Activated T-helper 1 cell treated with anti-CD3 and anti-CD28 coated beads, Interleukin-12 subunit alpha, Interleukin-12 subunit beta, Interleukin-2, Interleukin-4 antibody, amounts not matched to agents 30 ng/mL and 10 ng/mL and 1 ng/mL, durations not matched to agents 14 hours and 24 hours and 36 hours (primary cell): ENCODE results near the gene PLPPR4. TPM values are rescaled to one million over a fixed set of nuclear protein-coding genes. Genes with fewer than 3 reads are reported as not detected.

ENCODE experiments used
- DNase-seq: peaks from one replicate; pipeline ENCODE4 v3.0.0; 2021; ENCODE audit warnings: low spot score
- H3K27ac Mint-ChIP-seq: one replicate; pipeline ENCODE4 v1.8.0; 2021; ENCODE audit warnings: mild to moderate bottlenecking, mixed read lengths
- H3K27me3 Mint-ChIP-seq: one replicate; pipeline ENCODE4 v1.8.0; 2022; ENCODE audit warnings: mild to moderate bottlenecking, moderate library complexity, mixed read lengths; ENCODE audit not compliant: insufficient read depth
- H3K36me3 Mint-ChIP-seq: one replicate; pipeline ENCODE4 v1.8.0; 2021; ENCODE audit warnings: low read depth, mixed read lengths
- H3K4me1 Mint-ChIP-seq: one replicate; pipeline ENCODE4 v1.8.0; 2021; ENCODE audit warnings: low read depth, mixed read lengths
- H3K4me3 Mint-ChIP-seq: one replicate; pipeline ENCODE4 v1.8.0; 2021; ENCODE audit warnings: mild to moderate bottlenecking, moderate library complexity, mixed read lengths
- H3K9me3 Mint-ChIP-seq: one replicate; pipeline ENCODE4 v1.8.0; 2021; ENCODE audit warnings: mixed read lengths
- intact Hi-C: fragments of 100-400 bp; cut with micrococcal nuclease; formaldehyde crosslinking; loops from one replicate; pipeline ENCODE4 v1.15.1; 2024
- total RNA-seq: library from RNA; stranded (reverse); gene quantifications from 2 replicates; pipeline ENCODE4 v1.2.3, GENCODE V29; 2022

The PLPPR4 gene
- total RNA-seq, 1 donor from 2014 or later = not detected

- no peaks in the 10 kb centered on the region for H3K9me3 Mint-ChIP-seq
- H3K4me3 Mint-ChIP-seq = no peak overlapping the region
- H3K27ac Mint-ChIP-seq = no peak overlapping the region
- no peaks in the 10 kb centered on the region for H3K27me3 Mint-ChIP-seq
- intact Hi-C loops = no loop called here
- no peak for DNase-seq
- no peaks in the 10 kb centered on the region for H3K4me1 Mint-ChIP-seq
- H3K36me3 Mint-ChIP-seq = no peaks in the 10 kb centered on the region
Measured at GRCh38 chr1:99328171-99328570, 63.9 kb downstream of the PLPPR4 start.

DNA sequence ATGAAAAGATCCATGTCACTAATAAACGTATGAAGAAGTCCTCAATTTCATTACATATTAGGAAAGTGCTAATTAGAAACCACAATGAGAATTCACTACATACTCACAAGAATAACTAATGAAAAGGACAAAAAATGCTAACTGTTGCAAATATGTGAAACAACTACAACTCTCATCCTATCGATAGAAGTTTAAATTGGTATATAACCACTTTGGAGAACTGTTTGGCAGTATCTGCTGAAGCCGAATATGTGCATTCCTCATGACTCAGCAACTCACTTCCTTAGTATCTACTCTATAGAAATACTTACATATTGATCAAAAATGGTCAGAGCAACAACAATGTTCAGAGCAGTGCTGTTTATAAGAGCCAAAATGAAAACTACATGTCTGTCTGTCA, 66.8 kb downstream of the PLPPR4 start:
- no peaks in the 10 kb centered on the region for H3K9me3 Mint-ChIP-seq
- intact Hi-C loops = no loop called here
- no peaks in the 10 kb centered on the region for H3K36me3 Mint-ChIP-seq
- no peak overlapping the region for H3K27ac Mint-ChIP-seq
- no peaks in the 10 kb centered on the region for H3K27me3 Mint-ChIP-seq
- no peak overlapping the region for H3K4me3 Mint-ChIP-seq
- H3K4me1 Mint-ChIP-seq = no peaks in the 10 kb centered on the region
- DNase-seq = no peak

DNA sequence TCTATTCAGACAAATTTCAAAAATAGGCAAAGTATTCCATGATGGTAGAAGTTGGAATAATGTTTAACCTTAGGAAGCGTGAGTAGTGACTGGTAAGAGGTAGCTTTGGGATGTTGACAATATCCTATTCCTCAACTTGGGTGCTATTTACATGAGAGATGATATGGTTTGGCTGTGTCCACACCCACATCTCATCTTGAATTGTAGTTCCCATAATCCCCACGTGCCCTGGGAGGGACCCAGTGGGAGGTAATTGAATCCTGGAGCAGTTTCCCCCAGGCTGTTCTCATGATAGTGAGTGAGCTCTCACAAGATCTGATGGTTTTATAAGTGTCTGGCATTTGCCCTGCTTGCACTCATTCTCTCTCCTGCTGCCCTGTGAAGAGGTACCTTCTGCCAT, 67.3 kb downstream of the PLPPR4 start:
- no peaks in the 10 kb centered on the region for H3K36me3 Mint-ChIP-seq
- no peaks in the 10 kb centered on the region for H3K9me3 Mint-ChIP-seq
- intact Hi-C loops = no loop called here
- no peaks in the 10 kb centered on the region for H3K4me1 Mint-ChIP-seq
- no peaks in the 10 kb centered on the region for H3K27me3 Mint-ChIP-seq
- no peak overlapping the region for H3K4me3 Mint-ChIP-seq
- DNase-seq = no peak
- no peak overlapping the region for H3K27ac Mint-ChIP-seq

DNA sequence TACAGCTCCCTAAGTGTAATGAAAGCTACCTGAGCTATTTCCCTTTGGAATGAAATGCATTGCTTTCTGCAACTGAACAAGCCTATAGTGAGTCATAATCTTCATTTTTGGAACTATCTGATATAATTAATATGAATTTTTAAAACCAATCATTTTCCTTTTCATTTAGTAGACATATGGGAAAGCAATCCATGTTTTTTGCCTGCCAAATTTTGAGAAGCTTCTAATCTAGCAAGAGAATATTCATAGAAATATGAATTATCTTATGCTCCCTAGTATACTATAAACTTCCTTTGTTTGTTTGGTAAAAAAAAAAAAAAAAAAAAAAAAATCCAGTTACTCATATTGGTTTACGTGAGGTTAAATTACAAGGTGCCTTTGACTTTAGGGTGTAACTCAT, 68.3 kb downstream of the PLPPR4 start:
- intact Hi-C loops = no loop called here
- no peaks in the 10 kb centered on the region for H3K27me3 Mint-ChIP-seq

GRCh38 chr1:99334991-99335390, 70.7 kb downstream of the PLPPR4 start:
- intact Hi-C loops = no loop called here

More for the DNA sequence above, 68.3 kb downstream of the PLPPR4 start:
- Mint-ChIP-seq H3K4me1 (no peaks in the 10 kb centered on the region), H3K27ac (no peak overlapping the region), H3K36me3 (no peaks in the 10 kb centered on the region), H3K9me3 (no peaks in the 10 kb centered on the region), H3K4me3 (no peak overlapping the region)
- no peak for DNase-seq

GRCh38 chr1:99347041-99347684, 82.9 kb downstream of the PLPPR4 start:
- no peaks in the 10 kb centered on the region for H3K36me3 Mint-ChIP-seq
- DNase-seq = no peak
- no peak overlapping the region for H3K4me3 Mint-ChIP-seq
- H3K27me3 Mint-ChIP-seq = no peaks in the 10 kb centered on the region
- intact Hi-C loops = no loop called here
- H3K4me1 Mint-ChIP-seq = no peaks in the 10 kb centered on the region
- peaks cover 4% of the 10 kb centered on the region for H3K9me3 Mint-ChIP-seq
- H3K27ac Mint-ChIP-seq = no peak overlapping the region

More at GRCh38 chr1:99334991-99335390, 70.7 kb downstream of the PLPPR4 start:
- DNase-seq = no peak
- no peaks in the 10 kb centered on the region for H3K27me3 Mint-ChIP-seq
- H3K4me1 Mint-ChIP-seq = no peaks in the 10 kb centered on the region
- no peaks in the 10 kb centered on the region for H3K36me3 Mint-ChIP-seq
- no peak overlapping the region for H3K27ac Mint-ChIP-seq
- H3K9me3 Mint-ChIP-seq = no peaks in the 10 kb centered on the region
- no peak overlapping the region for H3K4me3 Mint-ChIP-seq

- no peaks in the 10 kb centered on the region for H3K9me3 Mint-ChIP-seq
- H3K4me3 Mint-ChIP-seq = no peak overlapping the region
- H3K36me3 Mint-ChIP-seq = no peaks in the 10 kb centered on the region
- H3K4me1 Mint-ChIP-seq = no peaks in the 10 kb centered on the region
- H3K27me3 Mint-ChIP-seq = no peaks in the 10 kb centered on the region
- intact Hi-C loops = no loop called here
- H3K27ac Mint-ChIP-seq = no peak overlapping the region
- DNase-seq = no peak
Measured at GRCh38 chr1:99348397-99349132, 84.3 kb downstream of the PLPPR4 start.

DNA sequence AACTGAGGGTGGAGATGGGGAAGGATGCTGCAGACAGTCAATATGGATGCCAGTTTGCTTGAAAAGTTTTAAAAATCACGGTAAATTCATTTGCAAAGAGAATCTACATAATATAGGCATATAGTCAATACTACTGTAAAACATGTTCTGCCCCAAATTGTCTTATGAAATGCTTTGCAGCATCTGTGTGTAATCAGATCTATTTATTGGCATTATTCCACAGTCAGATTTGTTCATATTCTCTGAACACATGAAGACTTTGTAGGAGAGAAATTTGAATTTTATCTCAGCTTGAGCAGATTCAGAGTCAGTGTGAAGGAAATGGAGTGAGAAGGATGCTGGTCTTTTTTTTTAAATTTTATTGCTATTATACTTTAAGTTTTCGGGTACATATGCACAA, 88.5 kb downstream of the PLPPR4 start:
- H3K27ac Mint-ChIP-seq = no peak overlapping the region
- H3K4me3 Mint-ChIP-seq = no peak overlapping the region
- H3K27me3 Mint-ChIP-seq = no peaks in the 10 kb centered on the region
- H3K36me3 Mint-ChIP-seq = no peaks in the 10 kb centered on the region
- DNase-seq = no peak
- intact Hi-C loops = no loop called here
- no peaks in the 10 kb centered on the region for H3K9me3 Mint-ChIP-seq
- no peaks in the 10 kb centered on the region for H3K4me1 Mint-ChIP-seq

DNA sequence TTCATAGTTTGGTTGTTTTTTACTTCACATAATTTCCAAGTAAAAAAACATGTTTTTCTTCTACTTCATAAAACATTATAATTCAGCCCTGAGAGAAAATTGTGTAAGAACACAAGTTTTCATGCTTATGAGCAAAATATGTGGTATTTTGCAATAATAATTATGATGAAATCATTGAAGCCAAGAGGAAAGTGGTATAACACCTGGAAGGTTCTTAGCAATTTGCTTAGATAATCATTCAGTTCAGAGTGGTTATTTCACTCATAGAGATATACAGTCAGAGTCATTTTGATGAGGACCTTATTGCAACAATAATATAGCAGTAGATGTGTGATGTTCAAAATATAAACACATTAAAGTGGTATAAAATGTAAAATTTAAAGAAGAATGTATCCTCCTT, 94.5 kb downstream of the PLPPR4 start:
- intact Hi-C loops = no loop called here
- no peak for DNase-seq
- H3K36me3 Mint-ChIP-seq = no peaks in the 10 kb centered on the region
- H3K9me3 Mint-ChIP-seq = no peaks in the 10 kb centered on the region
- no peak overlapping the region for H3K4me3 Mint-ChIP-seq
- H3K27ac Mint-ChIP-seq = no peak overlapping the region
- no peaks in the 10 kb centered on the region for H3K4me1 Mint-ChIP-seq
- H3K27me3 Mint-ChIP-seq = no peaks in the 10 kb centered on the region
